Panc1 (cell line): Measurements from ENCODE around the gene OPHN1.
"Not testable (repeated sequence)": the region's sequence is repeated elsewhere in the genome, so short reads cannot be mapped to it uniquely, and the experiment has no call there.

Experiments used
- CTCF ChIP-seq: fragments of 450-650 bp; IDR thresholded peaks from 2 replicates; pipeline ENCODE4 v1.5.1; 2017; ENCODE audit warnings: mild to moderate bottlenecking
- POLR2AphosphoS5 ChIP-seq: IDR thresholded peaks from 2 replicates; pipeline ENCODE4 v1.6.1; 2012; ENCODE audit warnings: mild to moderate bottlenecking, low read depth, low read length, moderate library complexity
- REST ChIP-seq, 2 experiments: IDR thresholded peaks; 2 replicates each; pipeline ENCODE4 v1.6.1; 2011 to 2012; ENCODE audit warnings: low read depth in 2 of 2, control low read depth in 1 of 2, low read length in 1 of 2, mild to moderate bottlenecking in 1 of 2, moderate library complexity in 1 of 2; ENCODE audit not compliant: insufficient read depth in 1 of 2
- SIN3A ChIP-seq: IDR thresholded peaks from 2 replicates; pipeline ENCODE4 v1.6.1; 2012; ENCODE audit warnings: low read depth, mild to moderate bottlenecking, low read length, moderate library complexity, borderline replicate concordance; ENCODE audit not compliant: insufficient read depth

- TF ChIP-seq CTCF; SIN3A; REST (IDR thresholded peaks at IDR 0.05; ENCODE audit: insufficient read depth in 1 of 2, low read depth in 2 of 2, low read length in 1 of 2); POLR2AphosphoS5: not testable (repeated sequence)
Observed at GRCh38 chrX:68078801-68079200, 354.5 kb downstream of the OPHN1 start.
